Measurements from ENCODE around the gene NOTCH1.

Gene NOTCH1

GRCh38 chr9:136531186-136531903 lies 14.5 kb downstream of the NOTCH1 start:
- no peak for DNase-seq

GRCh38 chr9:136530461-136531089 lies 15.3 kb downstream of the NOTCH1 start:
- no peak for DNase-seq

- no peak for DNase-seq
These were observed 16.1 kb downstream of the NOTCH1 start for GRCh38 chr9:136529516-136530460.

GRCh38 chr9:136528716-136529341 lies 17.0 kb downstream of the NOTCH1 start:
- no peak for DNase-seq

GRCh38 chr9:136527721-136528710 lies 17.8 kb downstream of the NOTCH1 start:
- no peak for DNase-seq

- no peak for DNase-seq
These were observed 18.7 kb downstream of the NOTCH1 start for GRCh38 chr9:136527131-136527530.

- peak; percentile 12 for DNase-seq
These were observed 19.2 kb downstream of the NOTCH1 start for GRCh38 chr9:136526625-136527066.

GRCh38 chr9:136525841-136526499 lies 19.9 kb downstream of the NOTCH1 start:
- DNase-seq = peak; percentile 13

GRCh38 chr9:136525207-136525606 lies 20.6 kb downstream of the NOTCH1 start:
- DNase-seq = no peak

GRCh38 chr9:136522314-136523237 lies 23.3 kb downstream of the NOTCH1 start:
- no peak for DNase-seq

GRCh38 chr9:136521537-136521936 lies 24.3 kb downstream of the NOTCH1 start:
- DNase-seq = no peak

- DNase-seq = no peak
These were observed 25.8 kb downstream of the NOTCH1 start for GRCh38 chr9:136520053-136520540.

- no peak for DNase-seq
These were observed 26.4 kb downstream of the NOTCH1 start for GRCh38 chr9:136519263-136520052.

- DNase-seq = no peak
These were observed 27.2 kb downstream of the NOTCH1 start for GRCh38 chr9:136518623-136519022.

- no peak for DNase-seq
These were observed 27.9 kb downstream of the NOTCH1 start for GRCh38 chr9:136517950-136518349.

GRCh38 chr9:136517012-136517743 lies 28.7 kb downstream of the NOTCH1 start:
- DNase-seq = no peak

GRCh38 chr9:136516191-136516654 lies 29.6 kb downstream of the NOTCH1 start:
- DNase-seq = no peak

- no peak for DNase-seq
These were observed 30.6 kb downstream of the NOTCH1 start for GRCh38 chr9:136515276-136515675.

Data from DMS79 treated with DMSO at 0.1 percent for 48 hours (cell line).